Aorta (tissue), 5 donors: ENCODE results near the gene MPRIP. TPM values are rescaled to one million over a fixed set of nuclear protein-coding genes. Genes with fewer than 3 reads are reported as not detected.

Experiments
- ATAC-seq: fragments of 200-7000 bp; cut with Tn5 transposase; one replicate; pipeline ENCODE4 v1.9.1; 2022; ENCODE audit warnings: moderate library complexity; ENCODE audit not compliant: low FRiP score
- DNase-seq, 2 donors: peaks; one replicate each; pipeline ENCODE4 v3.0.0-alpha.2; 2020
- H3K27ac ChIP-seq, 2 donors: one replicate each; pipeline ENCODE4 v1.5.1; 2013; ENCODE audit warnings: low read length in 2 of 2, mild to moderate bottlenecking in 2 of 2, moderate library complexity in 2 of 2, control low read depth in 1 of 2, inconsistent platforms in 1 of 2, low read depth in 1 of 2
- H3K27me3 ChIP-seq, 2 donors: one replicate each; pipeline ENCODE4 v1.6.1; 2013; ENCODE audit warnings: control low read depth in 1 of 2, low read length in 1 of 2, mild to moderate bottlenecking in 1 of 2, moderate library complexity in 1 of 2; ENCODE audit not compliant: insufficient read depth in 2 of 2, control insufficient read depth in 1 of 2
- H3K36me3 ChIP-seq, 2 donors: one replicate each; pipeline ENCODE4 v1.6.1; 2013; ENCODE audit warnings: control low read depth in 1 of 2, low read length in 1 of 2, mild to moderate bottlenecking in 1 of 2; ENCODE audit not compliant: insufficient read depth in 2 of 2, control insufficient read depth in 1 of 2
- H3K4me1 ChIP-seq, 2 donors: one replicate each; pipeline ENCODE4 v1.6.1; 2013; ENCODE audit warnings: low read length in 2 of 2, control low read depth in 1 of 2, mild to moderate bottlenecking in 1 of 2, moderate library complexity in 1 of 2; ENCODE audit not compliant: insufficient read depth in 2 of 2, control insufficient read depth in 1 of 2
- H3K4me3 ChIP-seq, 2 donors: one replicate each; pipeline ENCODE4 v1.5.1; 2013; ENCODE audit warnings: low read length in 2 of 2, control low read depth in 1 of 2, mild to moderate bottlenecking in 1 of 2
- H3K9me3 ChIP-seq: one replicate; pipeline ENCODE4 v1.6.1; 2013; ENCODE audit warnings: mild to moderate bottlenecking, low read length; ENCODE audit not compliant: control insufficient read depth
- WGBS, 2 donors: extraction: QIAGEN DNeasy Blood & Tissue Kit; methylation state at CpG; one replicate each; pipeline ENCODE4 v1.1.7; 2013; 5-methylcytosine and 5-hydroxymethylcytosine counted together
- intact Hi-C, 2 donors: fragments of 100-400 bp; cut with DNase I; formaldehyde crosslinking; loops; one replicate each; pipeline versions ENCODE4 v1.14.2 to v1.15.0; 2022
- polyA plus RNA-seq, 2 donors: library from polyadenylated mRNA; stranded (reverse); fragments of 200-250 nt; gene quantifications; one replicate each; pipeline ENCODE4 v1.2.3, GENCODE V29; 2013
- total RNA-seq, 2 donors: library from RNA; stranded (reverse); fragmentation: NEBNext Ultra II Directional; extraction: Animal tissue kit (Norgen Biotek cat#: 25700); gene quantifications; one replicate each; pipeline ENCODE4 v1.2.1, GENCODE V29; 2021
- donor health status: healthy with polysubstance abuse.
- donor health status: Bipolar disorder and iron deficiency.
- donor health status: DM: no; HTN: no; CAD: no.
- donor health status: DM: no; HTN: no; CAD: no.
- donor health status: DM: yes; HTN: yes; CAD: no.

The MPRIP gene
- total and polyA plus RNA-seq, 4 donors = 97.8 to 519 (median 301) TPM

DNA sequence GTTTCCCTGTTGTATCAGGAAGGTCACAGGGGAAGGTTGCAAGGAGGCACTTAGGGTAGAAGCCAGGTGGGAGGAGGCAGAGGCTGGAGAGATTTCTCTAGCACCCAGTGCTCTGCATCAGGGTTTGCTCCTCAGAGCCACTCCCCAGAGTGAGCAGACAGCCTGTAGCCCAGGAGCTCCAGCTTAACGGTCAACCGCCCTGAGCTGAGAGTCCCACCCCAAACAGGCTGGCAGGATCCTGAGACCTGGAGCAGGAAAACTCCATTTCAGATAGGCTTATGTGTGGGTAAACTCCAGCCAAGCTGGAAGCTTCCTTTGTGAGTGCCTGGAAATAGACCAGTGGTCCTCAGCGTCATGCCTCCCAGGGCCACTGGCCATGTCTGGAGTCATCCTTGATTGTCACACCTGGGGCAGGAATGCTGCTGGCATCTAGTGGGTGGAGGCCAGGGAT lies 37.9 kb downstream of the MPRIP start:
- Histone ChIP-seq H3K9me3 (no peaks in the 10 kb centered on the region), H3K4me1 (peaks cover 0 to 4% of the 10 kb centered on the region in 2 donors), H3K4me3 (no peak overlapping the region), H3K27me3 (no peaks in the 10 kb centered on the region), H3K27ac (no peak overlapping the region), H3K36me3 (peaks cover 0 to 2% of the 10 kb centered on the region in 2 donors)
- intact Hi-C loops = no loop called here
- ATAC-seq (no peak), DNase-seq (peak in 1 of 2 donors; percentile 70)
- WGBS, 2 donors = 8 to 33% methylated on average over 3 of the region's 3 CpGs

DNA sequence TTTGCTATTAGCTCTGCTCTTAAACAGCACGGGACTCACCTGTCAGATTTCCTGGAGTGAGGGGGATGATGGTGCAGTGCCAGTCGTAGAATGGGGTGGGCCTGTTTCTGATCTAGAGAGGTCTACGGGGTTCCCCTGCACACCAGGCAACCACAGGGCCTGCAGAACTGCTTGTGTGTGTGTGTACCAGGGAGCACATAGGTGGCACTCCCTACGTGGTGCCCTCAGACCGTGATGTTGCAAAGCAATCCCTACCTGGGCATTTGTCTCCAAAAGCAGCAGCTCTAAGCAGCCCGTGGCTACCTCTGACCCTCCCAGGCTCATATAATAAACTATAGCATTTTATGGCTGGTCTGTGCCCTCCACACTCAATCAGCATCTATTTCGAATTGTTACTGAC lies 38.5 kb downstream of the MPRIP start:
- H3K36me3 ChIP-seq = peaks cover 0 to 2% of the 10 kb centered on the region in 2 donors
- no peaks in the 10 kb centered on the region for H3K9me3 ChIP-seq
- H3K27ac ChIP-seq = no peak overlapping the region
- no peak overlapping the region for H3K4me3 ChIP-seq
- intact Hi-C loops = no loop called here
- no peak for ATAC-seq
- peaks cover 0 to 4% of the 10 kb centered on the region in 2 donors for H3K4me1 ChIP-seq
- no peaks in the 10 kb centered on the region for H3K27me3 ChIP-seq
- WGBS, 2 donors = 82 to 84% methylated on average over 7 of the region's 7 CpGs
- peak in 1 of 2 donors; percentile 6 for DNase-seq

DNA sequence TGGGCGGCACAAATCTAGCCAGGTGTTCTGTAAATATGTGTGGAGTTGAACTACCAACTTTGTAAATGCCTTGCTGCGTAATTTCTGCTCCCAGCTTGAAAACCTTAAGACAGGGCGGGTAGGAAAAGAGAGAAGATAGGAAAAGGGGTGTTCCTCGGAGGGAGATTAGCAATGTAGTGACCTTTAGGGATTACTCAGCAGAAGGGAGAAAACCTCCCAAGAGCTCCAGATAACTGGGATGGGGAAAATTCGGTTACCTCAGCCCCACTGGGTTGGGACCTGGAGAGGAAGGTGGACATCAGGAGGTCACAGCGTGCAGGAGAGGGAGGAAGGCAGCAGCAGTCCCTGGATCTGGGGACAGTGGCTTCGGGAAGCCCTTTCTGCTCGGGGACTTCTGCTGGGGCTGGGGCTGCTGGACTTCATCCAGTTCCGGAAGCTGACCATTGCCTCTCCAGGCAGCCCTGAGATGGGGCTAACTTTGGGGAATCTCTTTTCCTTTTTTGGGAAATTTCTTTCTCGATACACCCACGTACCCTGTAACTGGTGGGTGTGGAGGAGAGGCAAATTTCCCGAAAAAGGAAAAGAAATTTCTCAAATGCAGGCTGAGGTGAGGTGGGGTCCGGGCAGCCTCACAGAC lies 39.2 kb downstream of the MPRIP start:
- H3K36me3 ChIP-seq = peaks cover 0 to 2% of the 10 kb centered on the region in 2 donors
- H3K4me1 ChIP-seq = peaks cover 0 to 4% of the 10 kb centered on the region in 2 donors
- intact Hi-C loops = no loop called here
- H3K27ac ChIP-seq = no peak overlapping the region
- H3K4me3 ChIP-seq = no peak overlapping the region
- 65 to 71% methylated on average over 13 of the region's 13 CpGs for WGBS, 2 donors
- H3K27me3 ChIP-seq = no peaks in the 10 kb centered on the region
- ATAC-seq = no peak
- DNase-seq = peak; percentile 21 to 59
- H3K9me3 ChIP-seq = no peaks in the 10 kb centered on the region

DNA sequence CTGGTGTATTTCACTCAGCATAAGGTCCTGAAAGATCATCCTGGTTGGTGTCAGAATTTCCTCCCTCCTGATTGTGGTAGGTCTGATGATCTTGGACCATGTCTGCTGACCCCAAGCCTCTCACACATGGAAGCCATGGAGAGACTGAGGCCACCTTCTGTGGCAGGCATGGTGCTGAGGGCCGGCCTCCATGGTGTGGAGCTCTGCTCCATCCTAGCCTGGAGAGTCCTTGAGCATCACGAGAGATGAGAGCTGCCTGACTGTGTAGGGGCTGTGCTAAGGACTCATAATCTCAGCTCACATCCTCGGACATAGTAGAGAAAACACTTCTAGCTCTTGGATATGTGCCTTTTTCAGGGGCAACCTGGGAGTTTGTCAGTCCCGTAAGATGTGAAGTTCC lies 40.6 kb downstream of the MPRIP start:
- ATAC-seq (no peak), DNase-seq (peak in 1 of 2 donors; percentile 34)
- Histone ChIP-seq H3K27ac (no peak overlapping the region), H3K4me3 (no peak overlapping the region), H3K4me1 (peaks cover 0 to 4% of the 10 kb centered on the region in 2 donors), H3K9me3 (no peaks in the 10 kb centered on the region), H3K36me3 (peaks cover 0 to 2% of the 10 kb centered on the region in 2 donors), H3K27me3 (no peaks in the 10 kb centered on the region)
- intact Hi-C loops = no loop called here
- 76 to 85% methylated on average over 4 of the region's 4 CpGs for WGBS, 2 donors

DNA sequence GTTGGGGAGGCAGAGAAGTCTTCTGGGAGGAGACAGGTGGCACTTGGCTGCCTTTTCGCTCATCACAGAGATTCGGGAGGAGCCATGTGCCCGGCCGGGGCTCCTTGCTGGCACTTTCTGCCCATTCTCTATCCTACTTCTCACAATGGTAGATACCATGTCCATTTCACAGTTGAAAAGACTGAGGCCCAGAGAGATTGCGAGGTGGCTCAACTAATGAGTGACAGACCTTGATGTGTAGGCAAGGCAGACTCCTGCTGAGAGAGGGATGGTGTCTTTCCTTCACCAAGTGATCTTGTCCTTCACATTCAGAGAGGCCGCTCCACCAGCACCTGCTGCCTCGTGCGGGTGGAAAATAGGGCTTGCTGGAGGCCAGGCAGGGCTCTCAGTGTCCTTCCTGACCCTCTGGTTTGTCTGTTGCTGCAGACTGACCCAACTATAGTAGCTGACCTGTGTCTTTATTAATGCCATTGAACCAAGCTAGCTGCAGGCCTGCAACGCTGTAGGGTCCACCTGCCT lies 42.1 kb downstream of the MPRIP start:
- no peaks in the 10 kb centered on the region for H3K27me3 ChIP-seq
- no peak overlapping the region for H3K27ac ChIP-seq
- ATAC-seq (no peak), DNase-seq (peak; percentile 25 to 26)
- 90 to 91% methylated on average over 9 of the region's 9 CpGs for WGBS, 2 donors
- no peak overlapping the region for H3K4me3 ChIP-seq
- H3K36me3 ChIP-seq = peaks cover 0 to 2% of the 10 kb centered on the region in 2 donors
- peaks cover 0 to under 1% of the 10 kb centered on the region in 2 donors for H3K4me1 ChIP-seq
- intact Hi-C loops = no loop called here
- H3K9me3 ChIP-seq = no peaks in the 10 kb centered on the region

DNA sequence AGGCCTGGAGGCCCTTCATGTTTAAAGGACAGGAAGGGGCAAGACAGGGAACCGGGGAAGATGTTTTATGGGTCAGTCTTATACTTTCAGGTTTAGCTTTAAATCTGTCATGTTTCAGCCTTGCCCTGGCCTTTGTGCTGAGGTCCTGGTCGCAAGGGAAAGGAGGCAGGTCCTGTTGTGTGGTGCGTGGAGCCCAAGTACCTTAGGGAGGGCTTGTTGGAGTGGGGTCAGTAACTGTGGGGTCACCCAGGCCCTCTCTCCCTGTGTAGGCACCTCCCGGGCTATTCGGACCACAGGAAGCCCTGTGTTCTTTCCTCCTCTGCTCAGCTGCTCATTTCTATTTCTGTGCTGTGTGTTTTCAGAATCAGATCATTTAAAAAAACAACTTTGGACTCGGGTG lies 42.7 kb downstream of the MPRIP start:
- intact Hi-C loops = no loop called here
- WGBS, 2 donors = 52 to 59% methylated on average over 6 of the region's 6 CpGs
- Histone ChIP-seq H3K4me1 (no peaks in the 10 kb centered on the region), H3K27ac (no peak overlapping the region), H3K9me3 (no peaks in the 10 kb centered on the region), H3K36me3 (peaks cover 0 to 2% of the 10 kb centered on the region in 2 donors), H3K4me3 (no peak overlapping the region), H3K27me3 (no peaks in the 10 kb centered on the region)
- peak in 1 of 2 donors; percentile 53 for DNase-seq
- no peak for ATAC-seq

DNA sequence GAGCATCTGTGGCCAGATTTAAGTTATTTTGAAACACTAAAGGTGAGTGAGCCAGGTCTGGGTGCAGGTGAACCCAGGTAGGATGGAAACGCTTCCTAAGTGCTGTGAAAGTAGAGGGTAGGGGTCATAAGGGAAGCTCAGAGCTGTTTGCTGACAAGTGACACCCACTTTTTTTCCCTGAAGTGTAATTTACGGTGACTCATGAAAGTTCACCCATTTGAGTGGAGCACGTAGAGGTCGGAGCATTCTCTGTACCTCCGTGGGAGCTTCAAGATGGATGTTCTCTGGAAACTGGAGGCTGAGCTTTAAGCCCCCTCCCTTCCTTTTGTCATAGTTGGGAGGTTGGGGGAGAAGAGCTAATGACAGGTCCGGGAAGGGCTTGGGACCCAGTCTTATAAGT lies 44.3 kb downstream of the MPRIP start:
- Histone ChIP-seq H3K4me3 (no peak overlapping the region), H3K4me1 (no peaks in the 10 kb centered on the region), H3K27me3 (no peaks in the 10 kb centered on the region), H3K27ac (no peak overlapping the region), H3K9me3 (no peaks in the 10 kb centered on the region), H3K36me3 (peaks cover 0 to 2% of the 10 kb centered on the region in 2 donors)
- DNase-seq (peak in 1 of 2 donors; percentile 16), ATAC-seq (no peak)
- intact Hi-C loops = no loop called here
- WGBS, 2 donors = 90% methylated on average over 6 of the region's 6 CpGs

DNA sequence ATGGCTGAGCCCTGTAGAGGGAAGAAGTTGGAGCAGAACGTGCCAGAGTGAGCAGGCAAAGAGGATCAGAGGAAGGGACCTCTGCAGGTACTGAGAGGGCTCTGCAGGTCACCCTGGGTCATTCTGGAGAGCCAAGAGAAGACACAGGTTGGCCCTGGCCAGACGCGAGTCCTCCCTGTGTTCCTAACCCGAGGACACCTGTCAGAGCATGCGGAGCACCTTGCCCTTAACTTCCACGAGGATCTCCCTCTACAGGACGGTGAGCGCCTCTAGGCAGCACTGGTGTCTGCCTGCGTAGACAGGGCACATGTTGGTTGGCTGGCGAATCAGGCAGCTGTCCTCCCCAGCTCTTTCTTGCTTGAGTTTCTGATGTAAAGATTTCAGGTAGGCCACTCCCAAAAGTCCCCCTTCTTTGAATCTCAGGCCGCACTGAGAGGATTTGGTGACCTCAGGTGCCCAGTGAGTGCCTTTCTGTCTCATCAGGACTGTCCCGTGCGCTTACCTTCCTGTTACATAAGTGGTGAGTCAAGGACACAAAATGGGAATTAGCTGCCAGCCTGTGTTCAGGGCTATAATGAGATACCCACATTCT lies 45.3 kb downstream of the MPRIP start:
- Histone ChIP-seq H3K27me3 (no peaks in the 10 kb centered on the region), H3K9me3 (no peaks in the 10 kb centered on the region), H3K4me1 (no peaks in the 10 kb centered on the region), H3K36me3 (peaks cover 0 to 2% of the 10 kb centered on the region in 2 donors), H3K4me3 (no peak overlapping the region), H3K27ac (no peak overlapping the region)
- intact Hi-C loops = no loop called here
- 84% methylated on average over 12 to 13 of the region's 13 CpGs for WGBS, 2 donors
- no peak for ATAC-seq
- peak; percentile 36 to 62 for DNase-seq

DNA sequence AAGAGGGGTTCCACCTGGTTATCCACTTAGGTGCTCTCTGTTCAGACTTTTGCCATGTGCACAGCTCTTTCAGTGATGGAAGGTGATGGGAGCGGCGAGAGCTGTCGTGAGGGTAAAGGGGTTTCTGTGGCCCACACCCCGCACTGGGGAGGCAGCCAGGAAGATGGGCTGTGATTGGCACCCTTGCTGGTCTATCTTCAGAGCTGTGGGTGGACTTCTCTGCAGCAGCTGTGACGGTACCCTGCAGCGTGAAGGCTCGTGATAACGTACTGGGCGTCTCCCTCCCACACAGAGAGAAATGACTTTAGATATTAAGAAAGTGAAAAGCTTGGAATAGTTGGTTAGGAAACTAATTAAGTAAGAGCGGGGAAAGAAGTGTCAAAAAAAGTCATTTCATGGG lies 45.8 kb downstream of the MPRIP start:
- H3K4me3 ChIP-seq = no peak overlapping the region
- no peaks in the 10 kb centered on the region for H3K27me3 ChIP-seq
- no peaks in the 10 kb centered on the region for H3K4me1 ChIP-seq
- H3K27ac ChIP-seq = no peak overlapping the region
- peak; percentile 24 to 46 for DNase-seq
- no peaks in the 10 kb centered on the region for H3K9me3 ChIP-seq
- ATAC-seq = no peak
- intact Hi-C loops = no loop called here
- H3K36me3 ChIP-seq = peaks cover 0 to 2% of the 10 kb centered on the region in 2 donors
- WGBS, 2 donors = 78 to 79% methylated on average over 10 of the region's 10 CpGs
